Measurements from ENCODE around the gene ANKRD9.

DNA sequence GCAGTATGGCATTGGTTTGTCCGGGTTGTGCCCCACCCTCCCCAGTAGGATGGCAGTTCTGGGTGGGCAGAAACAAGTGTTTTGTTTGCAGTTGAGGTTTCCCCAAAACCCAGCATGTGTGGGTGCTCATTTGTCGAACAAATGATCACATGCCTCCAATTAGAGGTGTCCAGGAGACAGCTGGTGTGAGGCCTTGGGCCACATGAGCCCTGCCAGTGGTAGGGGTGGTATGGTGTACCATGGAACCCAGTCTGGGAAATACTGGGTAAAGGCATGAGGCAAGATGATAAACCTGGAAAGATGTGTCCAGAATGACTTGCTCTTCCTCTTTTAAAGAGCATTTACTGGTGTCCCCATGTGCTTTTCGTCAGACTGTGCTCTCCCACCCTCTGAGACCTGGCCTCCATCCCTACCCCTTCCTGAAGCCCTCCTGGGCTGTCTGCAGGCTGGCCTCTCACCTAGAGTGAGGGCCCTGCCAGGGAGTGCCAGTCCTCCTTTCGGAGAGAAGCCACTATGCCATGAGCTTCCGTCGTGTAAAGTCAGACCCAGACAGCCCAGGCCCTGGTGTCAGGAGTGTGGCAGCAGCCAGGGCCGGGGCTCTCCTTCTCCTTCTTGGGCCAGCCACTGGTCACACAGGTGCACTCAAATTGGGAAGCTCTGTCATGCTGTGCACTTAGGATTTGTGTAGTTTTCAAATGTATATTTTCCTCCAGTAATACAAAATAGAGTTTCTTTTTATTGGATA, 17.6 kb downstream of the ANKRD9 start:
- TF ChIP-seq, protein P1, sequence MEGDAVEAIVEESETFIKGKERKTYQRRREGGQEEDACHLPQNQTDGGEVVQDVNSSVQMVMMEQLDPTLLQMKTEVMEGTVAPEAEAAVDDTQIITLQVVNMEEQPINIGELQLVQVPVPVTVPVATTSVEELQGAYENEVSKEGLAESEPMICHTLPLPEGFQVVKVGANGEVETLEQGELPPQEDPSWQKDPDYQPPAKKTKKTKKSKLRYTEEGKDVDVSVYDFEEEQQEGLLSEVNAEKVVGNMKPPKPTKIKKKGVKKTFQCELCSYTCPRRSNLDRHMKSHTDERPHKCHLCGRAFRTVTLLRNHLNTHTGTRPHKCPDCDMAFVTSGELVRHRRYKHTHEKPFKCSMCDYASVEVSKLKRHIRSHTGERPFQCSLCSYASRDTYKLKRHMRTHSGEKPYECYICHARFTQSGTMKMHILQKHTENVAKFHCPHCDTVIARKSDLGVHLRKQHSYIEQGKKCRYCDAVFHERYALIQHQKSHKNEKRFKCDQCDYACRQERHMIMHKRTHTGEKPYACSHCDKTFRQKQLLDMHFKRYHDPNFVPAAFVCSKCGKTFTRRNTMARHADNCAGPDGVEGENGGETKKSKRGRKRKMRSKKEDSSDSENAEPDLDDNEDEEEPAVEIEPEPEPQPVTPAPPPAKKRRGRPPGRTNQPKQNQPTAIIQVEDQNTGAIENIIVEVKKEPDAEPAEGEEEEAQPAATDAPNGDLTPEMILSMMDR (IDR thresholded peaks at IDR 0.05), result no peak
- no peak for TF ChIP-seq POLR2AphosphoS5 (IDR thresholded peaks at IDR 0.05)

All from breast epithelium (tissue), 3 donors.